Measurements from ENCODE around the gene MUC3A.

The MUC3A gene

DNA sequence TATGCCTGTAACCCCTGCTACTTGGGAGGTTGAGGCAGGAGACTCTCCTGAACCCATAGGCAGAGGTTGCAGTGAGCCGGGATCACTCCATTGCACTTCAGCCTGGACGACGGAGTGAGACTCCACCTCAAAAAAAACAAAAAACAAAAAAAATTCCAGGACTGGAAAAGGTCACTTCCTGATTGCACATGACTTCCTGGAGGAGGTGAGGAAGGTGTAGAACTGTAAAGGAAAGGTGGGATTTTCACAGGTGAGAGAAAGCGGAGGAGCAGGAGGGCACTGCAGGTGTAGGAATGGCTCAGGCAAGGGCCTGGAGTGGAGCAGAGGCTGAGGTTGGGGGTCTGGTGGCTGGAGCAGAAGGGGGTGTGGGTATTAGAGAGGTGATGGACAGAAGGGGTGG, 3.2 kb upstream of the MUC3A start:
- FAIRE-seq = no peak

GRCh38 chr7:100946766-100947365, 2.5 kb upstream of the MUC3A start:
- FAIRE-seq = no peak

DNA sequence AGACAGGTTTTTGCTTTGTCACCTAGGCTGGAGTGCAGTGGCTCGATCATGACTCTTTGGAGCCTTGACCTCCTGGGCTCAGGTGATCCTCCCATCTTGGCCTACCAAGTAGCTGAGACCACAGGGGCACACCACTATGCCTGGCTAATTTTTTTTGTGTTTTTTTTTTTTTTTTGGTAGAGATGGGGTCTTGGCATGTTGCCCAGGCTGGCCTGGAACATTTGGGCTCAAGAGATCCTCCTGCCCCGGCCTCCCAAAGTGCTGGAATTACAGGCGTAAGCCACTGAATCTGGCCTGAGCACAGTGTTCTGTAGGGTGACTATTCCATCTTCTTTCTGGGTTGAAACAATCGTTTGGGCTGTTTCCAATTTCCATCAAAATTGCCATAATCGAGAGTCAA, 1.5 kb upstream of the MUC3A start:
- no peak for FAIRE-seq

DNA sequence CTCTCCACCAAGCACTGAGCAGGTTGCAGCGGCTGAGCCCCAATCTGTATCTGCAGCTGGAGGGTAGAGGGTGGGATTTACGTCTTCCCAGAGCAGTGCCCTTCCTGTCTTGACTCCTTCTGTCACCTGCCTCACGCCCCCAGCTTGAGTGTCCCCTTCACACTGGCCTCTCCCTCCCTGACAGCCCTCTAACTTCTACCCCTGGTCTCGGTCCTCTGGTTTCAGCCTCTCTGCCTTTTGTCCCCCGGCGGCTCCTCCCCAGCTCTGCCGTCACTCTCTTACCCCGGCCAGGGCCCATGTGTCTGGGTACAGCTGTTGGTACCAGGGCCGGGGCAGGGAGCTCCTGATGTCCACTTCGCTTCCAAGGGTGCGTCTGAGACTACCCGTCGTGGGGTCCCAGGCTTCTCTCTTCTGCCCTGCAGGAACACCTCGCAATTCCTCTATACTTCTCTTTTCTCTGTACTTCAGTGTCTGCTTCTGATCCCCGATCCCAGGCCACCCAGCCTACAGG, 654 bp downstream of the MUC3A start:
- FAIRE-seq = no peak

- no peak for FAIRE-seq
These were observed 1.8 kb downstream of the MUC3A start for GRCh38 chr7:100951172-100951571.

GRCh38 chr7:100951888-100952560, 2.7 kb downstream of the MUC3A start:
- no peak for FAIRE-seq

- no peak for FAIRE-seq
These were observed 3.3 kb downstream of the MUC3A start for GRCh38 chr7:100952641-100953040.

DNA sequence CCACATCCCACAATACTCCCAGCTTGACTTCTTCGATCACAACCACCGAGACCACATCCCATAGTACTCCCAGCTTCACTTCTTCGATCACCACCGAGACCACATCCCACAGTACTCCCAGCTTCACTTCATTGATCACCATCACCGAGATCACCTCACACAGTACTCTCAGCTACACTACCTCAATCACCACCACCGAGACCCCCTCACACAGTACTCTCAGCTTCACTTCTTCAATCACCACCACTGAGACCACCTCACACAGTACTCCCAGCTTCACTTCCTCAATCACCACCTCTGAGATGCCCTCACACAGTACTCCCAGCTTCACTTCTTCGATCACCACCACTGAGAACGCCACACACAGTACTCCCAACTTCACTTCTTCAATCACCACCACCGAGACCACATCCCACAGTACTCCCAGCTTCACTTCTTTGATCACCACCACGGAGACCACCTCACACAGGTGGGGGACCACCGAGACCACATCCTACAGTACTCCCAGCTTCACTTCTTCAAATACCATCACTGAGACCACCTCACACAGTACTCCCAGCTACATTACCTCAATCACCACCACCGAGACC, 8.6 kb downstream of the MUC3A start:
- FAIRE-seq = no peak

GRCh38 chr7:100959894-100960293, 10.6 kb downstream of the MUC3A start:
- no peak for FAIRE-seq

- FAIRE-seq = no peak
These were observed 13.2 kb downstream of the MUC3A start for GRCh38 chr7:100962537-100962936.

DNA sequence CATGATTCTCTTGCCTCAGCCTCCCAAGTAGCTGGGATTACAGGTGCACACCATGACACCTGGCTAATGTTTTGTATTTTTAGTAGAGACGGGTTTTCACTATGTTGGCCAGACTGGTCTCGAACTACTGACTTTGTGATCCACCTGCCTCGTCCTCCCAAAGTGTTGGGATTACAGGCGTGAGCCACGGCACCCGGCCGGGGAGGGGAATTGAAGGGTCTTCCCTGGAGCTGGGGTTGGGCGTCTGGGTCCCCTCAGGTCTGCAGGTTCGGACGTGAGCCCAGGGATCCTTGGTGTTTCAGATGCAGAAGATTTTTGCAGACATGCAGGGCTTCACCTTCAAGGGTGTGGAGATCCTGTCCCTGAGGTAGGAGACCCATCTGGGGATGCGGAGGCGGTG, 14.1 kb downstream of the MUC3A start:
- no peak for FAIRE-seq

DNA sequence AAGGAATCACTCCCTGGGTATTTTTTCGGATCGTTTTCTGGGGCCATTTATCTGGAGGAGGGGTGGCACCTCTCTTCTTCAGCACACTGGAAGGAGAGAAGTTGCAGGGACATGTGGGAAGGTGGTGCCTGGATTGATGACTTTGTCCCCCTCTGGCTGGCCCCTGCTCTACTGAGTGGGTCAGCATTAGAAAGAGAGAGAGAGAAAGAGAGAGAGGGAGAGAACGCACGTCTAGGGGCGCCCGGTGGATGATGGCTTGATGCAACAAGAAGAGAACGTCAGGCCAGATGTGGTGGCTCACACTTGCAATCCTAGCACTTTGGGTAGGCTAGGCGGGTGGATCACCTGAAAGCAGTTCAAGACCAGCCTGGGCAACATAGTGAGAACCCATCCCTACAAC, 14.5 kb downstream of the MUC3A start:
- FAIRE-seq = no peak

- no peak for FAIRE-seq
These were observed 15.3 kb downstream of the MUC3A start for GRCh38 chr7:100964630-100965029.

DNA sequence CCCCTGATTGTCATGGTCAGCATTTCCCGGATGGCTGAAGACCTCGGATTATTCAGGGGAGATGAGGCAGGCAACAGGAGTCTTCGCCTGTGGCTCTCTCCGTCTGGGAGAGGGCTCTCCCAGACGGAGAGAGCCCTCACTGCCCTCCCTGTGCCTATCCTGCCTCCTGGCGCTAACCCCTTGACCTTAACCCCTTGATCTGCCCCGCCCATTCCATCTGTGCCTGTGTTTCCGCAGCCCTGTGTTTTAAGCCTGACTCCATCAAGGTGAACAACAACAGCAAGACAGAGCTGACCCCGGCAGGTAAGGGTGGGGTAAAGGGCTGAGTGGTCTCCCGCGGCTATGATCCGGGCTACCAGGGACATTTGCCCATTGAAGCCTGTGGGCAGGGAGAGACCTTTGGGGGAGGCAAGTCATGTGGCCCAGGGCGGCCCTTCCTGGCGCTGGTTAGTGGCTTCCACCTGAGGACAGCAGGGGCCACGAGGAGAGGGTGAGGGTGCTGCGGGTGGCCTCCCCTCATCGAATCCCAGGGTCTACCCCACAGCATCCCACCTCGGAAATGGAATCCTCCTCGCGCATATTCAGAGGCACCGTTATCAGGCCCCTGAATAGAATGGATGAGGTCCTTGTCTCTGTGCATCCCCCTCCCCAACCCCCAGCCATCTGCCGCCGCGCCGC, 15.8 kb downstream of the MUC3A start:
- FAIRE-seq = no peak

DNA sequence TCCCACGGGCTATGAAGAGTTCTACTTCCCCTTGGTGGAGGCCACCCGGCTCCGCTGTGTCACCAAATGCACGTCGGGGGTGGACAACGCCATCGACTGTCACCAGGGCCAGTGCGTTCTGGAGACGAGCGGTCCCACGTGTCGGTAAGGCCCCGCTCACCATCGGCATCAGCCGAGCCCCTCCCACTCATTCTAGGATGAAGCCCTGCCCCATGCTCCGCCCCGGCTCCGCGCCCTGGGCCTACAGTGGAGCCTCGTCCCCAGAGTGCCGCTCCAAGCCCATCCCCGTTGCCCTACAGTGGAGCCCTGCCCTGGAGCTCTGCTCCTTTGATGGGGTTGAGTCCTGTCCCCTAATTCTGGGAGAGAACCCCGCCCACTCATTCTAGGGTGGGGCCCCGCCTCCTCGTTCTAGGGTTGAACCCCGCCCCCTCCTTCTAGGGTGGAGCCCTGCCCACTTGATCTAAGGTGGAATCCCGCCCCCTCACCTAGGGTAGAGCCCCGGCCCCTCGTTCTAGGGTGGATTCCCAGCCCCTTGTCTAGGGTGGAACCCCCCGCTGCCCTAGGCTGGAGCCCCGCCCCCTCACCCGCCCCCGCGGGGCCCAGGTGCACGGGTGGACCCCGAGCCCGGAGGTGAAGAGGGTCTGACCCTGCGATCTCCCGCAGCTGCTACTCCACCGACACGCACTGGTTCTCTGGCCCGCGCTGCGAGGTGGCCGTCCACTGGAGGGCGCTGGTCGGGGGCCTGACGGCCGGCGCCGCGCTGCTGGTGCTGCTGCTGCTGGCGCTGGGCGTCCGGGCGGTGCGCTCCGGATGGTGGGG, 16.6 kb downstream of the MUC3A start:
- FAIRE-seq = no peak

DNA sequence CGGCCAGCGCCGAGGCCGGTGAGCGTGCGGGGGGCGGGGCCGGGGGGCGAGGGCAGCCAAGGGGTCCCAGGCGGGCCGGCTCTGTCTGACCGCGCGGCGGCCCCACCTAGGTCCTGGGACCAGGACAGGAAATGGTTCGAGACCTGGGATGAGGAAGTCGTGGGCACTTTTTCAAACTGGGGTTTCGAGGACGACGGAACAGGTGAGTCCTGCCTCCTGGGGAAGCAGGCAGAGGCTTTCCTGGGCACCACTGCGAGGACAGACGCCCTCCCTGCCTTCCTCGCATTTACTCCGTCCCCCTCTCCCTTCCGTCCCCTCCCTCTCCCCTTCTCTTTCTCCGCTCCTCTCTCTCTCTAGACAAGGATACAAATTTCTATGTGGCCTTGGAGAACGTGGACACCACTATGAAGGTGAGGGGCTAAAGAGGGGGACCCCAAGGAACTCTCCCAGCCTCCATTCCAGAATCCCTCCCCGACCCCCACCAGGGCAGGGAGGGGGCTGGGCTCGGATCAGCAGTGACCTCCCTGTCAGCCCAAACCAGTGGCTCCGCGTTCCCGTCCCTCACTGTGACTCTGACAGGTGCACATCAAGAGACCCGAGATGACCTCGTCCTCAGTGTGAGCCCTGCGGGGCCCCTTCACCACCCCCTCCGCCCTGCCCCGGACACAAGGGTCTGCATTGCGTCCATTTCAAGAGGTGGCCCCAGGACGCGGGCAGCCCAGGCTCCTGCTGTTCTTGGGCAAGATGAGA, 17.4 kb downstream of the MUC3A start:
- FAIRE-seq = no peak

DNA sequence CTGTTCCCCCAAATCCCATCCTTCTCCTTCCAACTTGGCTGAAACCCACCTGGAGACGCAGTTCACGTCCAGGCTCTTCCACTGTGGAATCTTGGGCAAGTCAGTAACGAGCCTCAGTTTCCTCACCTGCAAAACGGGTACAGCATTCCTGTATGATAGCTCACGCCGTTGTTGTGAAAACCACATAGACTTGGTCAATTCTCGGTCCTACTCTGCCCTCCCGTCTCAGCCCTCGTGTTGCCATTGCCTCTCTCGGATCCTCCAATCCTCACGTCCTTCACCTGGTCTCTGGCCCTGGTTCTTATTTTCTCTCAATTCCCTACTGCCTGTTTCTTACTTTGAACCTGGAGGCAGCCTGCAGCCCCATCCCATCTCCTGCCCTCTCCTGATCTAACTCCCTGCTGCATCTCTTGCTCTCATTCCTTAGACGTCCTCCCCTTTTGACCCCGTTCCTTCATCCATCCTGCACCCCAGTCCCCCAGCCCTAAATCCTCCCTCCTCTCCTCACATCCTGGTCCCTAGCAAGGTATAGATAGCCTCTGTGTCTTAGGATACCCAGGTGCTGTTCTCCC, 18.0 kb downstream of the MUC3A start:
- no peak for FAIRE-seq

GRCh38 chr7:100968031-100968430, 18.7 kb downstream of the MUC3A start:
- no peak for FAIRE-seq

DNA sequence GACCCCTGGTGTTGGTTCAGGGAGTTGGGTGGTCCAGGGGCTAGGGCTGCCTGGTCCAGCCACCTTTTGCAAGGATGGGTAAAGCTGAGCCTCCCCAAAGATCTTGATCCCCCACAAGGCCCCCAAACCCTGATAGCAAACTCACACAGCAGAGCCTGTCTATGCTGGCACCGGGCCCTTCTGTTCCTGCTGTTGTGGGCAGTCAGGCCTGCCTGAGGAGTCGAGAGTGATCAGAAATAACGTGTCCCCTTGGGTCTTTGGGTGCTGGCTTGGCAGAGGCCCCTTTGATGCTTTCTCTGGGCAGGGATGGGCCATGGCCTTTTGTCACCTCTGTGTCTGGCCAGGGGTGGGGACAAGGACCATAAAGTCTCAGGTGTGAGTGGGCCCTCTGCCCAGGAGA, 19.3 kb downstream of the MUC3A start:
- no peak for FAIRE-seq

DNA sequence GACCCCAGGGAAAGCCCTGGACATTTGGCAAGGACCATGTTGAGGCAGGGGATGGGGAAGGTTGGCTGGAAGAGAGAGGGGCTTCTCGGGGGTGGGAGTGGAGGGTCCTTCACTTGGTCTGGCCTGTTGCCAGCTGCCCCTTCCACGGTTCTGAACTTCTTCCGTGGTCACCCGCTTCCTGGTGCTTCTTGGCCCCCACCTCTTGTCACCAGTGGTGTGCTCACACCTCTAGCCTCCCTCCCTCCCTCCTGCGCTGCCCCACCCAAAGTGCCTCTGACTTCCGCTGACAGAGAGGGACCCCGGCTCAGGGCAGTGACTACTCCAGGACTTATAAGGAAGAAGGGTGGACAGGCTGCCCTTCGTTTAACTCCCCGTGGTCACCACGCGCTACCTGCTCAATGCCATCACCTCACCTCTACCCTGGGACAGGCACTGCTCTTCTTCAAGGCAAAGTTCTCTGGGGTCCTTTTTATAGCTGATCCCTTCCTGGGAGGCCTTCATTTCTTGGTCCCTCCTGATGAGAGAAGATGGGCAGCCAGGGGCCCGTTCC, 19.8 kb downstream of the MUC3A start, which contains the start of gene MUC12:
TSS of gene MUC12 (plus strand) at position 500 of the 550 bp plus-strand sequence. CDS start 58 bp downstream, outside the sequence.
- no peak for FAIRE-seq
